Neural progenitor cell (in vitro differentiated cells): Measurements from ENCODE around the gene WDR88. TPM values are rescaled to one million over a fixed set of nuclear protein-coding genes. Genes with fewer than 3 reads are reported as not detected.

Experiments
- DNase-seq: peaks from one replicate; pipeline ENCODE4 v3.0.0-alpha.2; 2016; ENCODE audit warnings: low spot score
- H2AFZ ChIP-seq: fragments of 200-600 bp; sonication (generic); replicated peaks from 2 replicates; pipeline ENCODE4 v1.6.1; 2016; ENCODE audit warnings: antibody characterized with exemption
- H3F3A ChIP-seq: fragments of 200-600 bp; sonication (generic); 2 replicates; pipeline ENCODE4 v1.6.1; 2016; ENCODE audit warnings: antibody characterized with exemption, low read depth
- H3K27ac ChIP-seq: fragments of 200-600 bp; sonication (generic); 2 replicates; pipeline ENCODE4 v1.5.1; 2016; ENCODE audit warnings: mild to moderate bottlenecking
- H3K27me3 ChIP-seq: fragments of 200-600 bp; sonication (generic); 2 replicates; pipeline ENCODE4 v1.6.1; 2016; ENCODE audit warnings: mild to moderate bottlenecking, moderate library complexity
- H3K36me3 ChIP-seq: fragments of 200-600 bp; sonication (generic); 2 replicates; pipeline ENCODE4 v1.5.1; 2016
- H3K4me1 ChIP-seq: fragments of 200-600 bp; sonication (generic); 2 replicates; pipeline ENCODE4 v1.6.1; 2016; ENCODE audit warnings: mixed run types
- H3K4me2 ChIP-seq: fragments of 200-600 bp; sonication (generic); 2 replicates; pipeline ENCODE4 v1.6.1; 2016
- H3K4me3 ChIP-seq: fragments of 200-600 bp; sonication (generic); 2 replicates; pipeline ENCODE4 v1.5.1; 2016
- H3K79me2 ChIP-seq: fragments of 200-600 bp; sonication (generic); 2 replicates; pipeline ENCODE4 v1.6.1; 2016; ENCODE audit warnings: low read depth
- H3K9ac ChIP-seq: fragments of 200-600 bp; sonication (generic); 2 replicates; pipeline ENCODE4 v1.6.1; 2016
- H3K9me3 ChIP-seq: fragments of 200-600 bp; sonication (generic); 2 replicates; pipeline ENCODE4 v1.5.1; 2016; ENCODE audit warnings: low read depth
- H4K20me1 ChIP-seq: fragments of 200-600 bp; sonication (generic); 2 replicates; pipeline ENCODE4 v1.6.1; 2016; ENCODE audit warnings: low read depth
- H3K27ac Mint-ChIP-seq: 3 replicates; pipeline ENCODE4 v1.8.0; 2021; ENCODE audit warnings: mixed read lengths
- H3K27me3 Mint-ChIP-seq: 2 replicates; pipeline ENCODE4 v1.8.0; 2022; ENCODE audit warnings: low read depth, mild to moderate bottlenecking, inconsistent platforms, moderate library complexity, mixed read lengths; ENCODE audit not compliant: insufficient read depth
- H3K36me3 Mint-ChIP-seq: 3 replicates; pipeline ENCODE4 v1.8.0; 2021; ENCODE audit warnings: mixed read lengths
- H3K4me1 Mint-ChIP-seq: 3 replicates; pipeline ENCODE4 v1.8.0; 2021; ENCODE audit warnings: mixed read lengths
- H3K4me3 Mint-ChIP-seq: 3 replicates; pipeline ENCODE4 v1.8.0; 2021; ENCODE audit warnings: mild to moderate bottlenecking, moderate library complexity, mixed read lengths
- H3K9me3 Mint-ChIP-seq: 3 replicates; pipeline ENCODE4 v1.8.0; 2020; ENCODE audit warnings: mixed read lengths
- CTCF ChIP-seq: fragments of 200-600 bp; sonication (generic); IDR thresholded peaks from 2 replicates; pipeline ENCODE4 v1.5.1; 2017; ENCODE audit warnings: antibody characterized with exemption, mild to moderate bottlenecking
- EZH2 ChIP-seq: fragments of 200-600 bp; sonication (generic); IDR thresholded peaks from 2 replicates; pipeline ENCODE4 v1.6.1; 2017; ENCODE audit warnings: antibody characterized with exemption, mild to moderate bottlenecking, moderate library complexity
- EZH2phosphoT487 ChIP-seq: fragments of 200-600 bp; sonication (generic); IDR thresholded peaks from 2 replicates; pipeline ENCODE4 v1.6.1; 2017; ENCODE audit warnings: antibody characterized with exemption
- total RNA-seq: library from RNA; depleted of rRNA; stranded (reverse); fragments of >200 nt; gene quantifications from 2 replicates; pipeline ENCODE4 v1.2.3, GENCODE V29; 2015; ENCODE audit warnings: low replicate concordance

Gene WDR88
- total RNA-seq: not detected in 2 replicates

- Histone ChIP-seq H3K36me3 (no peaks in the 10 kb centered on the region), H3K4me3 (no peak within 1 kb of the TSS), H3K27me3 (peaks cover 10% of the 10 kb centered on the region), H3K9me3 (no peaks in the 10 kb centered on the region), H3K4me1 (no peaks in the 10 kb centered on the region), H3K9ac (no peak within 1 kb of the TSS), H3K4me2 (no peak within 1 kb of the TSS), H3F3A (peaks cover 7% of the 10 kb centered on the region), H2AFZ (no peak within 1 kb of the TSS), H3K79me2 (no peaks in the 10 kb centered on the region), H4K20me1 (no peaks in the 10 kb centered on the region), H3K27ac (no peak within 1 kb of the TSS)
- DNase-seq: no peak
- no peak for TF ChIP-seq EZH2phosphoT487
- TF ChIP-seq EZH2: no peak
- TF ChIP-seq CTCF: no peak
- Mint-ChIP-seq H3K4me3 (no peak within 1 kb of the TSS), H3K4me1 (peaks cover 6% of the 10 kb centered on the region), H3K36me3 (peaks cover 9% of the 10 kb centered on the region), H3K9me3 (no peaks in the 10 kb centered on the region), H3K27ac (no peak within 1 kb of the TSS), H3K27me3 (peaks cover 3% of the 10 kb centered on the region)
These were observed at the start of gene WDR88 for GRCh38 chr19:33132021-33132420. WDR88 (plus strand) TSS chr19:33132114; CDS start chr19:33132170, 56 bp downstream.

DNA sequence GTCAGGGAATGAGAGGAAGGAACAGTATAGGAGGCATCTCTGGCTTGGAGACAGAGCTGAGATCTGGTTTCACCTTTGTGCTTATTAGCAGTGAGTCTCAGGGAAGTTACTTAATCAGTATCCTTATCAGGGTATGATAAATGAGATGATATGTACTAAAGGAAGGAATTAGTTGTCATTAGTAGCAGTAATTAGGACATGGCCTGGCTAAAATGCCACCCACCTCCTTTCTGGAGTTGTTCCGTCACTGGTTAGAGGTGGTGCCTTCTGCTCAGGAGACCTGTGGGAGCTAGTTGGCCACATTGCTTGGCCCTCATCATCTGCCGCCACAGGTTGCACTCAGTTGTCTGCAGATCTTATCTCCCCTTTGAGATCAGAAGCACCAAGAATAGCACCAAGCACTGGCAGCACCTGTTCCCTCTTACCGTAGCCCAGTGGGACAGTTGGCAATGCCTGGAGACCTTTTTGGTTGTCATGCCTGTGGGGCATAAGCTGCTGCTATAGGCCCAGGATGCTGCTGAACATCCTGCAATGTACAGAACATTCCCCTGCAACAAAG is 46.3 kb upstream of the WDR88 start:
- Mint-ChIP-seq H3K4me1 (peaks cover 19% of the 10 kb centered on the region), H3K27ac (no peak overlapping the region), H3K27me3 (no peaks in the 10 kb centered on the region), H3K9me3 (no peaks in the 10 kb centered on the region), H3K4me3 (no peak overlapping the region), H3K36me3 (peaks cover 5% of the 10 kb centered on the region)
- Histone ChIP-seq H3F3A (no peaks in the 10 kb centered on the region), H3K4me1 (no peaks in the 10 kb centered on the region), H3K9ac (no peak overlapping the region), H2AFZ (no peak overlapping the region), H3K79me2 (peaks cover 13% of the 10 kb centered on the region), H3K4me3 (no peak overlapping the region), H3K9me3 (no peaks in the 10 kb centered on the region), H3K27ac (no peak overlapping the region), H3K27me3 (no peaks in the 10 kb centered on the region), H4K20me1 (no peaks in the 10 kb centered on the region), H3K4me2 (no peak overlapping the region), H3K36me3 (no peaks in the 10 kb centered on the region)
- TF ChIP-seq EZH2 (no peak), EZH2phosphoT487 (no peak), CTCF (no peak)
- no peak for DNase-seq

GRCh38 chr19:33086955-33087354 is 45.0 kb upstream of the WDR88 start:
- no peak overlapping the region for H3K27ac Mint-ChIP-seq
- H3K9me3 Mint-ChIP-seq: no peaks in the 10 kb centered on the region
- TF ChIP-seq EZH2phosphoT487 (no peak), EZH2 (no peak), CTCF (no peak)
- Histone ChIP-seq H3K9ac (no peak overlapping the region), H3K79me2 (peaks cover 5% of the 10 kb centered on the region), H3K36me3 (no peaks in the 10 kb centered on the region), H2AFZ (no peak overlapping the region), H4K20me1 (no peaks in the 10 kb centered on the region), H3K4me1 (no peaks in the 10 kb centered on the region), H3F3A (no peaks in the 10 kb centered on the region), H3K4me3 (no peak overlapping the region), H3K27ac (no peak overlapping the region), H3K9me3 (no peaks in the 10 kb centered on the region), H3K4me2 (no peak overlapping the region), H3K27me3 (no peaks in the 10 kb centered on the region)
- DNase-seq: no peak
- no peak overlapping the region for H3K4me3 Mint-ChIP-seq
- H3K36me3 Mint-ChIP-seq: peaks cover 5% of the 10 kb centered on the region
- no peaks in the 10 kb centered on the region for H3K27me3 Mint-ChIP-seq
- peaks cover 7% of the 10 kb centered on the region for H3K4me1 Mint-ChIP-seq
